ENCODE results near the gene ZNF215. TPM values are rescaled to one million over a fixed set of nuclear protein-coding genes. Genes with fewer than 3 reads are reported as not detected.

Gene ZNF215
- total and polyA plus RNA-seq, 2 experiments from 2014 or later: 17.3 to 20.8 TPM

DNA sequence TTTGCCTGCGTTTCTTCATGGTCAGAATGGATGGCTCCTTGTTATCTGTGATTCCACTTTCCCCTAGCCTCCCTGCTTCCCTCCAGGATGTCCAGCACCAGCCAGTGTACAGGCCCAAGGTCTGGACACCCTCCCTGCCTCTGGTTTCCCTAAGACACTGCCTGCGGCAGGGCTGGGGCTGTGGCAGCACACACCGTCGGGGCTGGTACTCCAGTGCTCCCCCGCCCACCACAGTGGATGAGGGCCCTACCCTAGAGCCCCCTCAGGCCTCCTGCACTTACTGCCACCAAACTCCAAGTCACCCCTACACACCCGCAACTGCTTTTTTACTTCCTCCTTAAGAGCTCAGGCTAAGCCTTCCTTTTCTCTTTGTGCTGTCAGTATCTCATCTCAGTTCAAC lies 65.0 kb downstream of the ZNF215 start (continued):
- TF ChIP-seq, protein P1, sequence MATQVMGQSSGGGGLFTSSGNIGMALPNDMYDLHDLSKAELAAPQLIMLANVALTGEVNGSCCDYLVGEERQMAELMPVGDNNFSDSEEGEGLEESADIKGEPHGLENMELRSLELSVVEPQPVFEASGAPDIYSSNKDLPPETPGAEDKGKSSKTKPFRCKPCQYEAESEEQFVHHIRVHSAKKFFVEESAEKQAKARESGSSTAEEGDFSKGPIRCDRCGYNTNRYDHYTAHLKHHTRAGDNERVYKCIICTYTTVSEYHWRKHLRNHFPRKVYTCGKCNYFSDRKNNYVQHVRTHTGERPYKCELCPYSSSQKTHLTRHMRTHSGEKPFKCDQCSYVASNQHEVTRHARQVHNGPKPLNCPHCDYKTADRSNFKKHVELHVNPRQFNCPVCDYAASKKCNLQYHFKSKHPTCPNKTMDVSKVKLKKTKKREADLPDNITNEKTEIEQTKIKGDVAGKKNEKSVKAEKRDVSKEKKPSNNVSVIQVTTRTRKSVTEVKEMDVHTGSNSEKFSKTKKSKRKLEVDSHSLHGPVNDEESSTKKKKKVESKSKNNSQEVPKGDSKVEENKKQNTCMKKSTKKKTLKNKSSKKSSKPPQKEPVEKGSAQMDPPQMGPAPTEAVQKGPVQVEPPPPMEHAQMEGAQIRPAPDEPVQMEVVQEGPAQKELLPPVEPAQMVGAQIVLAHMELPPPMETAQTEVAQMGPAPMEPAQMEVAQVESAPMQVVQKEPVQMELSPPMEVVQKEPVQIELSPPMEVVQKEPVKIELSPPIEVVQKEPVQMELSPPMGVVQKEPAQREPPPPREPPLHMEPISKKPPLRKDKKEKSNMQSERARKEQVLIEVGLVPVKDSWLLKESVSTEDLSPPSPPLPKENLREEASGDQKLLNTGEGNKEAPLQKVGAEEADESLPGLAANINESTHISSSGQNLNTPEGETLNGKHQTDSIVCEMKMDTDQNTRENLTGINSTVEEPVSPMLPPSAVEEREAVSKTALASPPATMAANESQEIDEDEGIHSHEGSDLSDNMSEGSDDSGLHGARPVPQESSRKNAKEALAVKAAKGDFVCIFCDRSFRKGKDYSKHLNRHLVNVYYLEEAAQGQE (IDR thresholded peaks at IDR 0.05; ENCODE audit: unreplicated experiment): no peak
- TF ChIP-seq, protein P2, sequence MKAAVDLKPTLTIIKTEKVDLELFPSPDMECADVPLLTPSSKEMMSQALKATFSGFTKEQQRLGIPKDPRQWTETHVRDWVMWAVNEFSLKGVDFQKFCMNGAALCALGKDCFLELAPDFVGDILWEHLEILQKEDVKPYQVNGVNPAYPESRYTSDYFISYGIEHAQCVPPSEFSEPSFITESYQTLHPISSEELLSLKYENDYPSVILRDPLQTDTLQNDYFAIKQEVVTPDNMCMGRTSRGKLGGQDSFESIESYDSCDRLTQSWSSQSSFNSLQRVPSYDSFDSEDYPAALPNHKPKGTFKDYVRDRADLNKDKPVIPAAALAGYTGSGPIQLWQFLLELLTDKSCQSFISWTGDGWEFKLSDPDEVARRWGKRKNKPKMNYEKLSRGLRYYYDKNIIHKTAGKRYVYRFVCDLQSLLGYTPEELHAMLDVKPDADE (IDR thresholded peaks at IDR 0.05): no peak

DNA sequence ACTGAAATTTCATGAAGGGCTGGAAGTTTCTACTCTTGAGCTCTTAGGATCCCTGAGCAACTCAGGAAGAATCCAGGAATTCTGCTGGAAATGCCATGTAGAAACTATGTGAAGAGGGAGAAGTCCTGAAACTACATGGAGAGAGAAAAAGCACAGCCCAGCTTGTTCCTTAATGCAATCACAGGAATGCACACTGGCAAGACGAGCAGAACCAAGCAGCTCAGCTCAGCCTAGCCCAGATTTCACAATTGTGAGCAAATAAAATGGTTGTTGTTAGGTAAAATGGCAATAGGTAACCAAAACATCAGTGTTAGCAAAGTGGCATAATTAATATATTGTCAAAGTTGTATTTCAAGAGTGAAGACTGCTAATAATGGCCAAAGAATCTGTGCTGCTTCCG lies 65.8 kb downstream of the ZNF215 start:
- H3K27ac Mint-ChIP-seq: no peak overlapping the region
- H3K4me2 ChIP-seq: no peak overlapping the region
- DNase-seq (ENCODE audit: low spot score) (no peak), ATAC-seq (no peak)
- H3K9me2 ChIP-seq (ENCODE audit: insufficient read depth): no peaks in the 10 kb centered on the region
- H2AFZ ChIP-seq: no peak overlapping the region
- no peak overlapping the region for H3K27ac ChIP-seq (ENCODE audit: low read depth)
- H3F3A ChIP-seq (replicated peaks; ENCODE audit: low read depth): no peaks in the 10 kb centered on the region
- 0 out of 2 replicates have a peak, but pooled peaks cover 3% of the 10 kb centered on the region for H4K20me1 ChIP-seq (replicated peaks; ENCODE audit: insufficient read depth)
- H3K4me1 ChIP-seq (ENCODE audit: insufficient read depth): no peaks in the 10 kb centered on the region
- H3K27me3 Mint-ChIP-seq (ENCODE audit: insufficient read depth, low read depth, poor library complexity): no peaks in the 10 kb centered on the region
- H3K36me3 Mint-ChIP-seq (ENCODE audit: low read depth): no peaks in the 10 kb centered on the region
- no peaks in the 10 kb centered on the region for H3K9me3 Mint-ChIP-seq
- no peak overlapping the region for H3K4me3 Mint-ChIP-seq
- no peaks in the 10 kb centered on the region for H3K79me2 ChIP-seq (replicated peaks; ENCODE audit: insufficient read depth)
- H3K4me3 ChIP-seq: no peak overlapping the region
- H3K27me3 ChIP-seq (ENCODE audit: insufficient read depth): no peaks in the 10 kb centered on the region
- no peaks in the 10 kb centered on the region for H3K36me3 ChIP-seq (ENCODE audit: insufficient read depth)
- H3K4me1 Mint-ChIP-seq: no peaks in the 10 kb centered on the region; the same call in 2 of the 3 replicates
- no peak for TF ChIP-seq POLR2AphosphoS5 (IDR thresholded peaks at IDR 0.05; ENCODE audit: low read depth)
- no peak for TF ChIP-seq NANOG (IDR thresholded peaks at IDR 0.05; ENCODE audit: borderline replicate concordance)
- TF ChIP-seq, protein P1 (IDR thresholded peaks at IDR 0.05; ENCODE audit: unreplicated experiment): no peak
- TF ChIP-seq, protein P3, sequence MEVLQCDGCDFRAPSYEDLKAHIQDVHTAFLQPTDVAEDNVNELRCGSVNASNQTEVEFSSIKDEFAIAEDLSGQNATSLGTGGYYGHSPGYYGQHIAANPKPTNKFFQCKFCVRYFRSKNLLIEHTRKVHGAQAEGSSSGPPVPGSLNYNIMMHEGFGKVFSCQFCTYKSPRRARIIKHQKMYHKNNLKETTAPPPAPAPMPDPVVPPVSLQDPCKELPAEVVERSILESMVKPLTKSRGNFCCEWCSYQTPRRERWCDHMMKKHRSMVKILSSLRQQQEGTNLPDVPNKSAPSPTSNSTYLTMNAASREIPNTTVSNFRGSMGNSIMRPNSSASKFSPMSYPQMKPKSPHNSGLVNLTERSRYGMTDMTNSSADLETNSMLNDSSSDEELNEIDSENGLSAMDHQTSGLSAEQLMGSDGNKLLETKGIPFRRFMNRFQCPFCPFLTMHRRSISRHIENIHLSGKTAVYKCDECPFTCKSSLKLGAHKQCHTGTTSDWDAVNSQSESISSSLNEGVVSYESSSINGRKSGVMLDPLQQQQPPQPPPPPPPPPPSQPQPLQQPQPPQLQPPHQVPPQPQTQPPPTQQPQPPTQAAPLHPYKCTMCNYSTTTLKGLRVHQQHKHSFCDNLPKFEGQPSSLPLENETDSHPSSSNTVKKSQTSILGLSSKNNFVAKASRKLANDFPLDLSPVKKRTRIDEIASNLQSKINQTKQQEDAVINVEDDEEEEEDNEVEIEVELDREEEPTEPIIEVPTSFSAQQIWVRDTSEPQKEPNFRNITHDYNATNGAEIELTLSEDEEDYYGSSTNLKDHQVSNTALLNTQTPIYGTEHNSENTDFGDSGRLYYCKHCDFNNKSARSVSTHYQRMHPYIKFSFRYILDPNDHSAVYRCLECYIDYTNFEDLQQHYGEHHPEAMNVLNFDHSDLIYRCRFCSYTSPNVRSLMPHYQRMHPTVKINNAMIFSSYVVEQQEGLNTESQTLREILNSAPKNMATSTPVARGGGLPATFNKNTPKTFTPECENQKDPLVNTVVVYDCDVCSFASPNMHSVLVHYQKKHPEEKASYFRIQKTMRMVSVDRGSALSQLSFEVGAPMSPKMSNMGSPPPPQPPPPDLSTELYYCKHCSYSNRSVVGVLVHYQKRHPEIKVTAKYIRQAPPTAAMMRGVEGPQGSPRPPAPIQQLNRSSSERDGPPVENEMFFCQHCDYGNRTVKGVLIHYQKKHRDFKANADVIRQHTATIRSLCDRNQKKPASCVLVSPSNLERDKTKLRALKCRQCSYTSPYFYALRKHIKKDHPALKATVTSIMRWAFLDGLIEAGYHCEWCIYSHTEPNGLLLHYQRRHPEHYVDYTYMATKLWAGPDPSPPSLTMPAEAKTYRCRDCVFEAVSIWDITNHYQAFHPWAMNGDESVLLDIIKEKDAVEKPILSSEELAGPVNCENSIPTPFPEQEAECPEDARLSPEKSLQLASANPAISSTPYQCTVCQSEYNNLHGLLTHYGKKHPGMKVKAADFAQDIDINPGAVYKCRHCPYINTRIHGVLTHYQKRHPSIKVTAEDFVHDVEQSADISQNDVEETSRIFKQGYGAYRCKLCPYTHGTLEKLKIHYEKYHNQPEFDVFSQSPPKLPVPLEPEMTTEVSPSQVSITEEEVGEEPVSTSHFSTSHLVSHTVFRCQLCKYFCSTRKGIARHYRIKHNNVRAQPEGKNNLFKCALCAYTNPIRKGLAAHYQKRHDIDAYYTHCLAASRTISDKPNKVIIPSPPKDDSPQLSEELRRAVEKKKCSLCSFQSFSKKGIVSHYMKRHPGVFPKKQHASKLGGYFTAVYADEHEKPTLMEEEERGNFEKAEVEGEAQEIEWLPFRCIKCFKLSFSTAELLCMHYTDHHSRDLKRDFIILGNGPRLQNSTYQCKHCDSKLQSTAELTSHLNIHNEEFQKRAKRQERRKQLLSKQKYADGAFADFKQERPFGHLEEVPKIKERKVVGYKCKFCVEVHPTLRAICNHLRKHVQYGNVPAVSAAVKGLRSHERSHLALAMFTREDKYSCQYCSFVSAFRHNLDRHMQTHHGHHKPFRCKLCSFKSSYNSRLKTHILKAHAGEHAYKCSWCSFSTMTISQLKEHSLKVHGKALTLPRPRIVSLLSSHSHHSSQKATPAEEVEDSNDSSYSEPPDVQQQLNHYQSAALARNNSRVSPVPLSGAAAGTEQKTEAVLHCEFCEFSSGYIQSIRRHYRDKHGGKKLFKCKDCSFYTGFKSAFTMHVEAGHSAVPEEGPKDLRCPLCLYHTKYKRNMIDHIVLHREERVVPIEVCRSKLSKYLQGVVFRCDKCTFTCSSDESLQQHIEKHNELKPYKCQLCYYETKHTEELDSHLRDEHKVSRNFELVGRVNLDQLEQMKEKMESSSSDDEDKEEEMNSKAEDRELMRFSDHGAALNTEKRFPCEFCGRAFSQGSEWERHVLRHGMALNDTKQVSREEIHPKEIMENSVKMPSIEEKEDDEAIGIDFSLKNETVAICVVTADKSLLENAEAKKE (CRISPR knock-in tag; IDR thresholded peaks at IDR 0.05): no peak
- TF ChIP-seq ZNF114 (CRISPR knock-in tag; IDR thresholded peaks at IDR 0.05): no peak
- TF ChIP-seq EZH2 (IDR thresholded peaks at IDR 0.05; ENCODE audit: low read depth, unreplicated experiment): no peak
- no peak for TF ChIP-seq ZNF331 (CRISPR knock-in tag; IDR thresholded peaks at IDR 0.05; ENCODE audit: low read depth)
